PFSK-1 (cell line): ENCODE results near the gene ADAM19.

Experiments used
- FOXP2 ChIP-seq: optimal IDR thresholded peaks from 2 replicates; pipeline ENCODE3; 2011; ENCODE audit warnings: borderline replicate concordance, control low read depth, inconsistent platforms; ENCODE audit not compliant: insufficient read depth; ENCODE audit errors: extremely low read length, extremely low read depth
- POLR2AphosphoS5 ChIP-seq: IDR thresholded peaks from 2 replicates; pipeline ENCODE4 v1.6.1; 2012; ENCODE audit warnings: low read depth, mild to moderate bottlenecking, control low read depth, low read length, moderate library complexity
- SIN3A ChIP-seq: IDR thresholded peaks from 2 replicates; pipeline ENCODE4 v1.6.1; 2012; ENCODE audit warnings: mild to moderate bottlenecking, low read length, moderate library complexity, borderline replicate concordance; ENCODE audit not compliant: insufficient read depth
- TAF1 ChIP-seq: IDR thresholded peaks from 2 replicates; pipeline ENCODE4 v1.6.1; 2012; ENCODE audit warnings: low read length, control low read depth, borderline replicate concordance; ENCODE audit not compliant: insufficient read depth
- TF ChIP-seq, protein P1 (sequence below), 2 experiments: IDR thresholded peaks; 2 replicates each; pipeline versions ENCODE4 v1.6.1 to v1.8.0; 2011 to 2012; ENCODE audit warnings: low read depth in 2 of 2, low read length in 2 of 2, control low read depth in 1 of 2, inconsistent platforms in 1 of 2, mild to moderate bottlenecking in 1 of 2, moderate library complexity in 1 of 2; ENCODE audit not compliant: insufficient read depth in 1 of 2

ADAM19 gene

GRCh38 chr5:157538311-157538710 lies 37.3 kb downstream of the ADAM19 start:
- no peak for TF ChIP-seq FOXP2
- no peak for TF ChIP-seq POLR2AphosphoS5
- no peak for TF ChIP-seq TAF1
- TF ChIP-seq, protein P1, sequence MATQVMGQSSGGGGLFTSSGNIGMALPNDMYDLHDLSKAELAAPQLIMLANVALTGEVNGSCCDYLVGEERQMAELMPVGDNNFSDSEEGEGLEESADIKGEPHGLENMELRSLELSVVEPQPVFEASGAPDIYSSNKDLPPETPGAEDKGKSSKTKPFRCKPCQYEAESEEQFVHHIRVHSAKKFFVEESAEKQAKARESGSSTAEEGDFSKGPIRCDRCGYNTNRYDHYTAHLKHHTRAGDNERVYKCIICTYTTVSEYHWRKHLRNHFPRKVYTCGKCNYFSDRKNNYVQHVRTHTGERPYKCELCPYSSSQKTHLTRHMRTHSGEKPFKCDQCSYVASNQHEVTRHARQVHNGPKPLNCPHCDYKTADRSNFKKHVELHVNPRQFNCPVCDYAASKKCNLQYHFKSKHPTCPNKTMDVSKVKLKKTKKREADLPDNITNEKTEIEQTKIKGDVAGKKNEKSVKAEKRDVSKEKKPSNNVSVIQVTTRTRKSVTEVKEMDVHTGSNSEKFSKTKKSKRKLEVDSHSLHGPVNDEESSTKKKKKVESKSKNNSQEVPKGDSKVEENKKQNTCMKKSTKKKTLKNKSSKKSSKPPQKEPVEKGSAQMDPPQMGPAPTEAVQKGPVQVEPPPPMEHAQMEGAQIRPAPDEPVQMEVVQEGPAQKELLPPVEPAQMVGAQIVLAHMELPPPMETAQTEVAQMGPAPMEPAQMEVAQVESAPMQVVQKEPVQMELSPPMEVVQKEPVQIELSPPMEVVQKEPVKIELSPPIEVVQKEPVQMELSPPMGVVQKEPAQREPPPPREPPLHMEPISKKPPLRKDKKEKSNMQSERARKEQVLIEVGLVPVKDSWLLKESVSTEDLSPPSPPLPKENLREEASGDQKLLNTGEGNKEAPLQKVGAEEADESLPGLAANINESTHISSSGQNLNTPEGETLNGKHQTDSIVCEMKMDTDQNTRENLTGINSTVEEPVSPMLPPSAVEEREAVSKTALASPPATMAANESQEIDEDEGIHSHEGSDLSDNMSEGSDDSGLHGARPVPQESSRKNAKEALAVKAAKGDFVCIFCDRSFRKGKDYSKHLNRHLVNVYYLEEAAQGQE (IDR thresholded peaks at IDR 0.05; ENCODE audit: insufficient read depth in 1 of 2, low read depth in 2 of 2, low read length in 2 of 2): no peak
- TF ChIP-seq SIN3A: no peak

GRCh38 chr5:157535042-157535865 lies 40.3 kb downstream of the ADAM19 start:
- TF ChIP-seq SIN3A (no peak), TAF1 (no peak), FOXP2 (no peak), POLR2AphosphoS5 (no peak)
- TF ChIP-seq, protein P1 (IDR thresholded peaks at IDR 0.05; ENCODE audit: insufficient read depth in 1 of 2, low read depth in 2 of 2, low read length in 2 of 2): no peak

DNA sequence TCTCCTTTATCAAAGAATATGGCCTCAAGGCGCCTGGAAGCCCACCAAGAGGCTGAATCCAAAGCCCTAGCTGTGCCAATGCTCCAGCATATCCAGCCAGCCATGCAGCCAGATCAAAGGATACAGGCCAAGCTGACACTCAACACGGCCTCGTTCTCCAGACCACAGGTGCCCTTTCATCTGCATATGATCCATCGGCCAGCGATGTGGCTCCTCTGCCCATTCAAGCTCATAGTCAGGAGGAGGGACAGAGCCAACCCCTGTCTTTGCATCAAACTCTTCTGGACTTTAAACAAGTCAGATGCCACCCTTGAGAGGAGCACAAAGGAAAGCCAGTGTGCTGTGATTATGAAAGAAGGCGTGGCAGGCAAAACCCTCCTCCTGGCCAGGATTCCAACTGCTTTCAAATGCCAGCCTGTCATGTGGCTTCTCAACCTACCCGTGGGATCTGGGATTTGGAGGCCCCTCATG lies 42.5 kb downstream of the ADAM19 start:
- TF ChIP-seq, protein P1 (IDR thresholded peaks at IDR 0.05; ENCODE audit: insufficient read depth in 1 of 2, low read depth in 2 of 2, low read length in 2 of 2): no peak

- no peak for TF ChIP-seq TAF1
- TF ChIP-seq SIN3A: no peak
- no peak for TF ChIP-seq FOXP2
These were observed 43.6 kb downstream of the ADAM19 start for GRCh38 chr5:157532022-157532421.

DNA sequence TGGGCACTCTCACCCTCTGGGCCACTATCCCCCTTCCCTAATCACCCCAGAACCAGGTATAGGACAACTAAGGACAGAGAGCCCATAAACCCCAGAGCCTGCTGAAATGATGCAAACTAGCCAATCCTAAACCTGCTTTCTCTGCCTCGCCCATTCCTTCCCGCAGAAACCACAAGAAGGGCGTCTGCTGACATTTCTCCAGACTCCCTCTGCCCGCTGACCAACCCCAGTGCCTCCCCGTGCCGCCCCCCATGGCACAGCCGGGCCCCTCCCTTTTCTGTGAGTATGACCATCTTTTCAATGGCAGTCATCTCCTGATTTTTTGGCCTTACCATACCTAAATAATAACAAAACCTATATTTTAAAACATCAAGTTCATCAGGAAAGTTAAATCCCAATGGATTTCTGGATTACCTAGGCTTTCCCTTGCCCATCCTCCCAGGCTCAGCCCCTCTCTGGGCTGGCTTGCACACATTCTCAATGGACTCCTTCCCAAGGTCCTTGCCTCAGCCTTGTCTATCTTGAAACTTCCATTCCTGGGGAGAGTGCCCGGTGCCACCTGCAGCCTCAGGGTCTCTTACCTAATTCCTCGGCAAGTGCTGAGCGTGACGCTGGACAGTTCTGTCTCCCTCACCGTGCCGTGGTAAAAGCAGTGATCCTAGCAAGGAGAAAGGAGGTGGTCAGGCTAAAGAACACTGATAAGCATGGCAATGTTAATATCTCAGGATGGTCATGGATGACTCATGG lies 45.2 kb downstream of the ADAM19 start:
- TF ChIP-seq, protein P1 (IDR thresholded peaks at IDR 0.05; ENCODE audit: insufficient read depth in 1 of 2, low read depth in 2 of 2, low read length in 2 of 2): no peak
